ENCODE data around the gene GPD1.

DNA sequence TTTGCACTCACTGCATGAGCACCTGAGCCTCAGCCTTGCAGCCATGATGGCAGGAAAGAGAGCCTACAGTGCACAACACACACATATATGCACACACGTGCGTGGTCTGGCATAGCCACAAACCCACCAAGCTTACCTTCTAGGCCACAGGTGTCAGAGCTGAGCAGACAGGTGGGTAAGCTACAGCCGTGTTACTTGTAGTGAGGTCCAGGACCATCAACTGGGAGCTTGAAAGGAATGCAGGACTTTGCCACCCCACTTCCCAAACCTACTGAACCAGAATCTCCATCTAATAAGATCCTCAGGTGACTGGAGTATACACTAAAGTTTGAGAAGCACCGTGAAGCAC is 43.7 kb upstream of the GPD1 start:
- TF ChIP-seq POLR2AphosphoS5 (IDR thresholded peaks at IDR 0.05), result no peak
- TF ChIP-seq, protein P1, sequence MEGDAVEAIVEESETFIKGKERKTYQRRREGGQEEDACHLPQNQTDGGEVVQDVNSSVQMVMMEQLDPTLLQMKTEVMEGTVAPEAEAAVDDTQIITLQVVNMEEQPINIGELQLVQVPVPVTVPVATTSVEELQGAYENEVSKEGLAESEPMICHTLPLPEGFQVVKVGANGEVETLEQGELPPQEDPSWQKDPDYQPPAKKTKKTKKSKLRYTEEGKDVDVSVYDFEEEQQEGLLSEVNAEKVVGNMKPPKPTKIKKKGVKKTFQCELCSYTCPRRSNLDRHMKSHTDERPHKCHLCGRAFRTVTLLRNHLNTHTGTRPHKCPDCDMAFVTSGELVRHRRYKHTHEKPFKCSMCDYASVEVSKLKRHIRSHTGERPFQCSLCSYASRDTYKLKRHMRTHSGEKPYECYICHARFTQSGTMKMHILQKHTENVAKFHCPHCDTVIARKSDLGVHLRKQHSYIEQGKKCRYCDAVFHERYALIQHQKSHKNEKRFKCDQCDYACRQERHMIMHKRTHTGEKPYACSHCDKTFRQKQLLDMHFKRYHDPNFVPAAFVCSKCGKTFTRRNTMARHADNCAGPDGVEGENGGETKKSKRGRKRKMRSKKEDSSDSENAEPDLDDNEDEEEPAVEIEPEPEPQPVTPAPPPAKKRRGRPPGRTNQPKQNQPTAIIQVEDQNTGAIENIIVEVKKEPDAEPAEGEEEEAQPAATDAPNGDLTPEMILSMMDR (IDR thresholded peaks at IDR 0.05), result no peak
- no peak for TF ChIP-seq POLR2A (IDR thresholded peaks at IDR 0.05)
- no peak for TF ChIP-seq EP300 (IDR thresholded peaks at IDR 0.05)
